Stimulated activated CD4-positive, alpha-beta T cell treated with anti-CD3 and anti-CD28 coated beads, Interleukin-4, amount 100 ng/mL, for 48 hours (primary cell): ENCODE measurements around the gene NRG2.

Experiments
- DNase-seq, 2 donors: peaks; one replicate each; pipeline ENCODE4 v3.0.0-alpha.2; 2020; ENCODE audit warnings: low read depth in 2 of 2

Gene NRG2

GRCh38 chr5:140011297-140011802 lies 31.7 kb downstream of the NRG2 start:
- DNase-seq: no peak

GRCh38 chr5:140010798-140011197 lies 32.3 kb downstream of the NRG2 start:
- DNase-seq: no peak

- DNase-seq: no peak
These were observed 35.8 kb downstream of the NRG2 start for GRCh38 chr5:140007311-140007710.

- DNase-seq: no peak
These were observed 37.9 kb downstream of the NRG2 start for GRCh38 chr5:140005145-140005591.

- DNase-seq: no peak
These were observed 38.9 kb downstream of the NRG2 start for GRCh38 chr5:140004174-140004573.

GRCh38 chr5:140003519-140003918 lies 39.6 kb downstream of the NRG2 start:
- DNase-seq: no peak

- no peak for DNase-seq
These were observed 42.8 kb downstream of the NRG2 start for GRCh38 chr5:140000332-140000731.

GRCh38 chr5:139998837-139999236 lies 44.3 kb downstream of the NRG2 start:
- no peak for DNase-seq

- no peak for DNase-seq
These were observed 45.8 kb downstream of the NRG2 start for GRCh38 chr5:139997276-139997675.

GRCh38 chr5:139995929-139996328 lies 47.2 kb downstream of the NRG2 start:
- no peak for DNase-seq

- DNase-seq: no peak
These were observed 48.9 kb downstream of the NRG2 start for GRCh38 chr5:139994234-139994633.

GRCh38 chr5:139985733-139986132 lies 57.4 kb downstream of the NRG2 start:
- DNase-seq: no peak

GRCh38 chr5:139985290-139985689 lies 57.8 kb downstream of the NRG2 start:
- no peak for DNase-seq

GRCh38 chr5:139984816-139985215 lies 58.3 kb downstream of the NRG2 start:
- DNase-seq: no peak

- no peak for DNase-seq
These were observed 60.2 kb downstream of the NRG2 start for GRCh38 chr5:139982975-139983240.

GRCh38 chr5:139982157-139982974 lies 60.7 kb downstream of the NRG2 start:
- DNase-seq: no peak

GRCh38 chr5:139980765-139981164 lies 62.3 kb downstream of the NRG2 start:
- no peak for DNase-seq

- DNase-seq: no peak
These were observed 63.2 kb downstream of the NRG2 start for GRCh38 chr5:139979943-139980342.

- no peak for DNase-seq
These were observed 63.6 kb downstream of the NRG2 start for GRCh38 chr5:139979518-139979917.

- no peak for DNase-seq
These were observed 66.4 kb downstream of the NRG2 start for GRCh38 chr5:139976703-139977102.

GRCh38 chr5:139975942-139976341 lies 67.2 kb downstream of the NRG2 start:
- DNase-seq: no peak

GRCh38 chr5:139975306-139975705 lies 67.8 kb downstream of the NRG2 start:
- no peak for DNase-seq

GRCh38 chr5:139974661-139975060 lies 68.4 kb downstream of the NRG2 start:
- no peak for DNase-seq

- DNase-seq: no peak
These were observed 71.8 kb downstream of the NRG2 start for GRCh38 chr5:139971202-139971725.
